IPS-20b (cell line): ENCODE data around the gene ITPK1.

ENCODE experiments used
- H3K27ac ChIP-seq: one replicate; pipeline ENCODE4 v1.5.1; 2013; ENCODE audit warnings: low read length
- H3K27me3 ChIP-seq: 2 replicates; pipeline ENCODE4 v1.6.1; 2013; ENCODE audit warnings: mild to moderate bottlenecking, low read length, inconsistent platforms; ENCODE audit not compliant: insufficient read depth
- H3K36me3 ChIP-seq: 2 replicates; pipeline ENCODE4 v1.6.1; 2013; ENCODE audit warnings: low read depth, mild to moderate bottlenecking, inconsistent platforms, low read length, moderate library complexity; ENCODE audit not compliant: insufficient read depth
- H3K4me1 ChIP-seq: 2 replicates; pipeline ENCODE4 v1.6.1; 2013; ENCODE audit warnings: mild to moderate bottlenecking, control low read depth, inconsistent platforms, low read length, moderate library complexity; ENCODE audit not compliant: insufficient read depth
- H3K4me3 ChIP-seq: 2 replicates; pipeline ENCODE4 v1.5.1; 2013; ENCODE audit warnings: mild to moderate bottlenecking, low read length, inconsistent platforms
- H3K9ac ChIP-seq: 2 replicates; pipeline ENCODE4 v1.6.1; 2013; ENCODE audit warnings: low read depth, mild to moderate bottlenecking, inconsistent platforms, low read length, moderate library complexity
- H3K9me3 ChIP-seq: 2 replicates; pipeline ENCODE4 v1.6.1; 2013; ENCODE audit warnings: mild to moderate bottlenecking, low read depth, low read length, inconsistent platforms; ENCODE audit not compliant: insufficient read depth

Gene ITPK1

DNA sequence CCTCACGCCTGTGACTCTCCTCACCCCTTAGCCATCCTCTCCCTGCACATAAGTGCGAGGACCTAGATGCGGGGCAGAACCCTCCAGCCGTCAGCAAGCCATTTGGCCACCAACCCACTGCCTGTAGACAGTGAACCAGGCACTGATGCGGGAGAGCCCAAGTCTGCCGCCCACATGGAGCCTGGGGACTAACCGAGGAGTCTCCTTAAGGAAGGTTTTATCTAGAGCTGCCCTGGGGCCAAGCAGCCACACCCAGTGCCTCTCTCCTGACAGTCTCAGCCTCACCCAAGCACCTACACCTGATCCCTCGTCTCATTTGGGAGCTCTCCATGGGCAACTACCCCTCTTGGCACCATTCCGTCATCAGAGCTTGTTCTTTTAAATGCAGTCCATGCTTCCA, 120.1 kb downstream of the ITPK1 start:
- Histone ChIP-seq H3K27me3 (no peaks in the 10 kb centered on the region), H3K4me3 (no peak overlapping the region), H3K27ac (no peak overlapping the region), H3K9me3 (no peaks in the 10 kb centered on the region), H3K4me1 (no peaks in the 10 kb centered on the region), H3K9ac (no peak overlapping the region), H3K36me3 (peaks cover 20% of the 10 kb centered on the region; the same call in 1 of the 2 replicates)

DNA sequence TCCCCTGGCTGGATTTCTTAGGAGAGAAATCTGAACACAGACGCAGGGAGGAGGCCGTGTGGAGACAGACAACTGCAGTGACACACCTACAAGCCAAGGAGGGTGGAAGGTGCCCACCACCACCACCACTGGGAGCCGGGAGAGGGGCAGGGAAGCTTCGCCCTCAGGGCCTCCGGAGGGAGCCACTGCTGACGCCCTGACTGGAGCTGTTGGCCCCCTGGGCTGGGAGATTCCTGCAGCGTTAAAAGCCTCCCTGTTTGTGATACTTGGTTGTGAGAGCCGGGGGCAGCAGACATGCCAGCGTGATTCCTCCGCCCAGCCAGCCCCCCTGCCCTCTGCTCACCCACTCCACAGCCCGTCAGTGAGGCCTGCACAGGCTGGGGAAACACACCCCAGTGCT, 120.8 kb downstream of the ITPK1 start:
- no peaks in the 10 kb centered on the region for H3K9me3 ChIP-seq
- no peak overlapping the region for H3K9ac ChIP-seq
- H3K4me3 ChIP-seq = no peak overlapping the region
- peaks cover 20% of the 10 kb centered on the region; the same call in 1 of the 2 replicates for H3K36me3 ChIP-seq
- H3K27me3 ChIP-seq = no peaks in the 10 kb centered on the region
- no peak overlapping the region for H3K27ac ChIP-seq
- H3K4me1 ChIP-seq = no peaks in the 10 kb centered on the region

DNA sequence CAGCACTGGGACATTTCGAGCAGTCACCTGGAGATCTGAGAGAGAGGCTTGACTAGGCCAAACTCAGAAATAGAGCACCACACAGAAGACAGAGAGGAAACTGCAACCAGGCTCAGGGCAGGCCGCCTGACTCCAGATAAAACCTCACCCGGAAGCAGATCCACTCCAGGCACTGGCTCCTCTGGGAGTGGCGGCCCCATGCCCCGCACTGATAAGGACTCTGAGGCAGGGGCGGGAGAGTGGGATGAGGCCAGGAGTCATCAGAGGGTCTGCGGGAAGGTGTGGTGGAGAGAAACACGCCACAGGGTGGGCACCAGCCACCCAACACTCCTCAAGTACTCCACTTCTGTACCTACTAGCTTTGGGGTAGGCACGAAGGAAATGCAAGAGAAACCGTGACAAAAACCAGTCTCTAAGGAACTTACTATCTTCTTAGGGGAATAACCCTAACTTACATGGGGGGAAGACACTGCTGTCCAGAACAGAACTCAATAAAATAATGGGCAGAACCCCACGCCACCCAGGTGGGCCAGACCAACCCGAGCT, 121.5 kb downstream of the ITPK1 start:
- Histone ChIP-seq H3K9ac (no peak overlapping the region), H3K4me3 (no peak overlapping the region), H3K4me1 (no peaks in the 10 kb centered on the region), H3K36me3 (peaks cover 20% of the 10 kb centered on the region; the same call in 1 of the 2 replicates), H3K9me3 (no peaks in the 10 kb centered on the region), H3K27ac (no peak overlapping the region), H3K27me3 (no peaks in the 10 kb centered on the region)

DNA sequence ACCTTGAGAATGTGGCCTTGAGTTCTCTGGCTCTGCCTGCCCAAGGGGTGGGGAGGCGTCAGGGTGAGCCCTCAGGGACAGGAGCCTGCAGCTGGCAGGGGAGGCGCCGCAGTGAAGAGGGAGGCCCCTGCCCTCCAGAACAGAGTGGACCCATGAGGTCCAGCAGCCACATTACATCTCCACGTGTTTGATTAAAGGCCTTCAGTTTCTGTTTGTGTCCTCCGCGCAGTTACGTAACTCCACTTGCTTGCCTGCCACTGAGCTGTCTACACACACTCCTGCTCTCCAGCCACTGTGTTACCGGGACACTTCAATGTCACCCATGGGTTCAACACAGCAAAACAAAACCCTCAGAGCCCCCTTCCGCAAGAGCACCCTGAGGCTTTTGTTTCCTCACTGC, 122.4 kb downstream of the ITPK1 start:
- H3K9me3 ChIP-seq = no peaks in the 10 kb centered on the region
- H3K36me3 ChIP-seq = peaks cover 20% of the 10 kb centered on the region; the same call in 1 of the 2 replicates
- no peaks in the 10 kb centered on the region for H3K27me3 ChIP-seq
- no peak overlapping the region for H3K4me3 ChIP-seq
- no peaks in the 10 kb centered on the region for H3K4me1 ChIP-seq
- H3K27ac ChIP-seq = no peak overlapping the region
- H3K9ac ChIP-seq = no peak overlapping the region

DNA sequence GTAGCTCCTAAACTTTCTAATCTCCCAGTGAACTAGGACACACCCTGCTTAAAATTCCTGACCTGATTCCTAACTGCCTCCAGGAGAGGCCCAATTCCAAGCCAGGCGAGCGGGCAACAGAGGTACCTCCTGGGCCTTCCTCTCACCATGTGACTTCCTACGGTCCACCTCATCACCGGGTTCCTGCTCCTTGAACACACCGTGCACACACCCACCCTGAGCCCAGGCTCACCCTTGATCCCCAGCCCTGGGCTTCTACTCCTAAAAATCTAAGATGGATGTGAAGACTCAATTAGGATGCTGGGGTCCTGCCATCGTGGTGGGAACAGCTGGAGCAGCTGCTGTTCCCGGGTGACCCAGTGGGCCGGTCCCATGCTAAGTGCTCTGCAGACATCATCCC, 124.2 kb downstream of the ITPK1 start:
- H3K27me3 ChIP-seq = no peaks in the 10 kb centered on the region
- no peaks in the 10 kb centered on the region for H3K4me1 ChIP-seq
- H3K9ac ChIP-seq = no peak overlapping the region
- no peaks in the 10 kb centered on the region for H3K9me3 ChIP-seq
- no peak overlapping the region for H3K27ac ChIP-seq
- H3K36me3 ChIP-seq = peaks cover 20% of the 10 kb centered on the region; the same call in 1 of the 2 replicates
- H3K4me3 ChIP-seq = no peak overlapping the region

DNA sequence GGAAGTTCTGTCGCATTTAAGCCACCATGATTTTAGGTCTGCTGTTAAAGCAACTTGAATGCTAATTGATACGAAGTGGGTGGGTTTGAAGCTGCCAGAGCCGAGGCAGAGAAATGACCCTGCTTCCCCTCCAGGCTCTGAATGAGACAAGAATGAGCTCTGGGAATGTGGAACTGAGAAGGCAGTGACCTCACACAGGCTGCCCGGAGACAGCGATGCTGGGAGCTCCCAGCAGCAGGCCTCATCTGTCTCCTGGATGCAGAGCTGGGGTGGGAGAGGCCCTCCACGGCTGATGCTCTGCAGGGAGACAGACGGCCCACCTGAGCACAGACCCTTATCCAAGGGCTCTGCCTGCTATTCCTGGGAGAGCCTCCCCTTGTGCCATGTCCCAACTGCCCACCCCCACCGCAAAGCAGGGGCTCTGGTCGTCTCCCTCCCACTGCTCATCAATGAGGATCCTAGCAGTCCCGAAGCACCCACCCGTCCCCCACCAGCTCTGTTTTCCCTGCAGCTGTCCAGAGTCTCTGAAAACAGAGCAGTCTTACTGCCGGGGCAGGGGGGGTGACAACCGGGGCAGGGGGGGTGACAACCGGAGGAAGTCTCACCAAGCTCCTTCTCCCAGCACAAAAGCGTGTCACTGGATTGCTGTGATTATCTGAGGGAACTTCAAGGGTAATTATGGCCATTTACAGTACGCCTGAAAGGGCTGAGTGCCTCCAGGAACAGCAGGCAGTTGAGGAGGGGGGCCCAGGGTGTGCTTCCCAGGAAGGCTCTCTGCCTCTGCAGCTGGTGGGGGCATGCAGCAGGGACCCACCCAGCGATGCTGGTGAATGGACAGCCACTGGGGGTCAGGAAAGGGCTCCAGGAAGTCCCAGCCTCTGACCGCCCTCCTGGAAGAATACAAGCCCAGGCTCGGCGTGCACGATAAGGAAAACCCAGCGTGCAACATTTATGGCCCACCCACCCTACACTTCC, 125.0 kb downstream of the ITPK1 start:
- H3K27ac ChIP-seq = no peak overlapping the region
- H3K4me3 ChIP-seq = no peak overlapping the region
- H3K4me1 ChIP-seq = no peaks in the 10 kb centered on the region
- H3K9me3 ChIP-seq = no peaks in the 10 kb centered on the region
- H3K36me3 ChIP-seq = peaks cover 20% of the 10 kb centered on the region; the same call in 1 of the 2 replicates
- H3K27me3 ChIP-seq = no peaks in the 10 kb centered on the region
- H3K9ac ChIP-seq = no peak overlapping the region

DNA sequence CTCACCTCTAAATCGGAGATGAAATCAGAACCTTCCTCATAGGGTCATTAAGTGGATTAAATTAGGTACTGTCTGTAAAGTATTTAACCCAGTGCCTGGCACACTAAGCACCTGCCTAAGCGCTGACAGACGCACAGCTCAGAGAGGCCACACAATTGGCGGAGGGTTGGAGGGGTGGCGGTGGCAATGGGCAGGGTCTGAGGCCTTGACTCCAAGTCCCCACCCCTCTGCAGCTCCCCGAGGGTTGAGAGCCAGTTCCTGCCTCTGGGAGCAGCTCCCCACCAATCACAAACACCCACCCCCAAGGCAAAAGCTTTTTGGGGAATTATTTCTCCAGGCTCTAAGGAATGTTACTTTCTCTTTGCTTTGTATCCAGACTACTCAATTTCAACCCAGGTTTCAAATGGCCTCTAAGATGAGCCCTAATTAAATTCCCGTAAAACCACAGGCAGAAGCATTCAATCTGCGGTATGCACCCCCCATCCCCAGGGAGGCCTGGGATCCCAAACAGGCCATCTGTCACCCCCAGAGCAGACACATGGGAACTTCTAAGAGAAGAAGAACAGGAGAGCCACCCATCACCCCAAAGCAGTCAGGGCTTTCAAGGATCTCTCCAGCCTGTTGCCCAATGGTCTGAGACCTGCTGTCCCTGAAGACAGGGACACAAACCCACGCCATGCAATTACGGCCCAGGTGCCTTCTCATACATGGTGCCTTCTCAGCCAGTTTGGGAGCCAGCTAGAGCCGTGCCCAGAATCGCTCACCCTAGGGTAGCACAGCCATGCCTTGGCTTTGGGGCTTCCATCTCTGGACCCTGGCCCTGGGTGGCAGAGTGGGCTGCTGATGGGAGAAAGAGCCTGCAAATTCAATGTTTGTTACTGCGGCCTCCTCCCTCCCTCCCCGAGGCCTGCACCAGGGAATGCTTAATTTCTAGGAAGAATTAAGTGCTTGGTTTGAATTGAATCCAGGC, 126.7 kb downstream of the ITPK1 start:
- Histone ChIP-seq H3K4me3 (no peak overlapping the region), H3K36me3 (peaks cover 20% of the 10 kb centered on the region; the same call in 1 of the 2 replicates), H3K27me3 (no peaks in the 10 kb centered on the region), H3K27ac (no peak overlapping the region), H3K4me1 (no peaks in the 10 kb centered on the region), H3K9me3 (no peaks in the 10 kb centered on the region), H3K9ac (no peak overlapping the region)

DNA sequence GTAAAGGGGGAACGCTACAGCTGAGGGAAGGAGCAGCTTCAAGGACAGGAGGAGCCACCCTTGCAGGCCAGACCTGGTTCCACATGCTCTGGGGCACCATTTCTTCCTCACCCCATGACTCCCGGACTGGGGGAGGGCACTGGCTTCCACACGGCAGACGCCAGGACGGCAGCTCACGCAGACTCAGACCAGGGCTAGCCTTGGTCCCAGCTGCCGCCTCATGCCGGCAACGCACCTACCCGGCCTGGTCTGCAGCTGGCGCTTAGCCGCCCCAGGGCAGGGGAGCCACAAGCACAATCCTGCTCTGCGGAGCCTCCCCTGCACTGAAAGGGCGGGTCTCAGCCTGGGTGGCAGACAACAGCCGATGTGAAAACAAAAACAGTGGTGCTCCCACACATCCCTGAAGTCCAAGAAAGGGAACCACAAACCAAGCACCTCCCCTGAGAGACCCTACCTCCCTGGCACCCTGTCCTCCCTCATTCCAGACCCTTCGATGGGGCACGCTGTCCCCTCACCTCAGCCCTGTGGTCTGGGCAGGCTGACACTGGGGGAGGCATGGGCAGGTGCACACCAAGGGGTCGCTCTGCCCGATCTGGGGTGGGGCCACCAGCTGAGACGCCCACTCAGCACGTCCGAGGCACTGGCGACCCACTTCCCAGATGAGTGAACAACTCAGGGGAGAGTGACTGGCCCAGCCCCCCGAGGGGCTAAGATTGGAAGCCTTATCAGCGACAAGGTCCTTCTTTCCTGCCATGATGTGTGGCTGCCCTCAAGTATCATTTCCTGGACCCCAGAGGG, 127.8 kb downstream of the ITPK1 start:
- Histone ChIP-seq H3K4me1 (no peaks in the 10 kb centered on the region), H3K9me3 (no peaks in the 10 kb centered on the region), H3K36me3 (peaks cover 9% of the 10 kb centered on the region; the same call in 1 of the 2 replicates), H3K27ac (no peak overlapping the region), H3K27me3 (no peaks in the 10 kb centered on the region), H3K4me3 (no peak overlapping the region), H3K9ac (no peak overlapping the region)

DNA sequence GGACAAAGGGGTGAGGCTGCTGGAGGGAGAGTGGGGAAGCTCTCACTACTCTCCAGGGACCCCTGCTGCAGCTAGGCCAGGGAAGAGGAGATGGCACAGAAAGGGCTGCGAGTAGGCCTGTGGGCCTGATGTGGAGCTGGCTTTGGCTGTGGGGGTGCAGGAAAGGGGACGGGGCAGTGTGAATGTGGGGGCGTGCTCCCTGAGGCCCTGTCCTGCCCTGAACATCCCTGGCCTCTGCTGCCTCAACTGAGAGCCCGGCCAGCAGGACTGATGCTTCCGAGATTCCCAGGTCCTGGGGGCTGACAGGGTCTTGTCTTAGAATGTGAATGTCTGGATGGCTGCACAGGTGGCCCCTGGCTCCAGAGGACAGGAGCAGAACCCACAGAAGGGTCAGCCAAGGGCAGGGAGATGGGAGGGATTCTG, 128.6 kb downstream of the ITPK1 start:
- no peak overlapping the region for H3K9ac ChIP-seq
- no peak overlapping the region for H3K27ac ChIP-seq
- no peaks in the 10 kb centered on the region for H3K4me1 ChIP-seq
- no peaks in the 10 kb centered on the region for H3K9me3 ChIP-seq
- no peak overlapping the region for H3K4me3 ChIP-seq
- no peaks in the 10 kb centered on the region for H3K27me3 ChIP-seq
- H3K36me3 ChIP-seq = 0 out of 2 replicates have a peak, but pooled peaks cover 1% of the 10 kb centered on the region

DNA sequence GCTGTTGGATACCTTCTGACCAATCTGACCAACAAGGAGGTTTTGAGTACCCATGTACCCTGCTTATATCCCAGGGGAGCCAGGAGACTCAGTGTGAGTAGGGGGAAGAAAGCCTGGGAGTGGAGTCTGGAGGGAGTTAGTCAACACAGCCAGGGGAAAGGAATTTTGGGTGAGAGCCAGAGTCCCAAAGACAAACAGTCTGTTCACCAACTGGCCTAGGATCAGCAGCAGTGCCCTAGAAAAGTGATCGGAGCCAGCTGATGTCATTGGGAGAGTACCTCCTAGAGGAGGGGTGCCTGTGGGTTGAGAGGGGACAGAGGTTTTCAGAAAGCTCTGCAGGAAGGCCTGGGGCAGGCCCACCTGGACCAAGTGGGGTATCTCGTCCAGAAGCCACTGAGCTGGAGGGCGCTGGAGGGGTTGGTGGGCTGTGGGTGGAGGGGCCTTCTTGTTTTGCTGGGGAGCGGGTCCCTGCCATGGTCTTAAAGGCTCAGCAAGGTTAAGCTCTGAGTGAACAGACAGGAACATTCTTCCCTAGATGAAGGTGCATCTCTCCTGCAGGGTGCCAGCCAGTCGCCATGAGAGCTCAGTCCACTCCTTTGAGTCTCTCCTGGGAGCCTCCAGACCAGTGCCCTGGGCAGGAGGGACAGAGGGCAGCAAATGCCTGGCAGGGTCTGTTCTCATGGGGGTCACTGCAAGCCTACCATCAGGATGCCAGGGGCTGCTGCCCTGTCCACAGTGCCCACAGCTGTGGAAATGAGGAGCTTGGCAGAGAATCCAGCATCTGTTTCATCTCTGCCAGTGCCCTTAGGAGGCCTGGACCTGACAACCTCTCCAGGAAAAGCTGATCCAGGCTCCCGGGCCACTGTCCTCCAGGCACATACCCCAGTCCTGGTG, 129.2 kb downstream of the ITPK1 start:
- Histone ChIP-seq H3K27me3 (no peaks in the 10 kb centered on the region), H3K4me1 (no peaks in the 10 kb centered on the region), H3K9me3 (no peaks in the 10 kb centered on the region), H3K27ac (no peak overlapping the region), H3K4me3 (no peak overlapping the region), H3K9ac (no peak overlapping the region), H3K36me3 (no peaks in the 10 kb centered on the region)
